H1 (cell line): ENCODE data around the gene TCERG1L. TPM values are rescaled to one million over a fixed set of nuclear protein-coding genes. Genes with fewer than 3 reads are reported as not detected.

Experiments
- CHD2 ChIP-seq: IDR thresholded peaks from 2 replicates; pipeline ENCODE4 v1.6.1; 2012; ENCODE audit warnings: low read length, improper control_type of control experiment
- MAFK ChIP-seq: IDR thresholded peaks from 2 replicates; pipeline ENCODE4 v1.6.1; 2012; ENCODE audit warnings: low read depth, mild to moderate bottlenecking, improper control_type of control experiment, low read length
- RAD21 ChIP-seq, 2 experiments: IDR thresholded peaks in 1 of 2; conservative IDR thresholded peaks in 1 of 2; 2 replicates each; pipeline ENCODE4 v1.6.1; 2011; ENCODE audit warnings: low read depth in 2 of 2, low read length in 2 of 2, improper control_type of control experiment in 1 of 2, inconsistent platforms in 1 of 2, mild to moderate bottlenecking in 1 of 2, moderate library complexity in 1 of 2
- SAP30 ChIP-seq: fragments of 300-600 bp; sonication (generic); IDR thresholded peaks from 2 replicates; pipeline ENCODE4 v1.7.1; 2012; ENCODE audit warnings: low read length, moderate library complexity, mild to moderate bottlenecking, inconsistent platforms; ENCODE audit not compliant: insufficient read depth, insufficient replicate concordance
- SP2 ChIP-seq: IDR thresholded peaks from 2 replicates; pipeline ENCODE4 v1.6.1; 2012; ENCODE audit warnings: mild to moderate bottlenecking, low read length, inconsistent platforms
- SP4 ChIP-seq: IDR thresholded peaks from 2 replicates; pipeline ENCODE4 v1.6.1; 2012; ENCODE audit warnings: low read length, inconsistent platforms
- YY1 ChIP-seq: IDR thresholded peaks from 2 replicates; pipeline ENCODE4 v1.6.1; 2011; ENCODE audit warnings: low read depth, mild to moderate bottlenecking, low read length
- polyA plus RNA-seq, 7 experiments: library from polyadenylated mRNA; depleted of rRNA in 3 of 7; stranded (reverse) in 5 of 7; unstranded in 2 of 7; fragments of >200 nt in 5 of 7; fragments of 200-250 nt in 2 of 7; gene quantifications; 1 replicate in 5 of 7; 2 replicates in 1 of 7; 4 replicates in 1 of 7; pipeline versions ENCODE4 v1.2.1 to v1.2.3, GENCODE V29; 2011 to 2013; ENCODE audit warnings: missing spikeins in 2 of 7, mixed read lengths in 2 of 7
- total RNA-seq: library from RNA; stranded (reverse); fragmentation: NEBNext Ultra II Directional; extraction: Animal tissue kit (Norgen Biotek cat#: 25700); gene quantifications from 2 replicates; pipeline ENCODE4 v1.2.1, GENCODE V29; 2021
- TF ChIP-seq, protein P1 (sequence below): fragments of 300-600 bp; sonication (generic); IDR thresholded peaks from 2 replicates; pipeline ENCODE4 v1.7.1; 2012; ENCODE audit warnings: low read length, moderate library complexity, mild to moderate bottlenecking, inconsistent platforms; ENCODE audit not compliant: insufficient replicate concordance

TCERG1L gene
- total and polyA plus RNA-seq, 2 of the 8 experiments (the other 6 are each of a cell fraction or from before 2014, with no cell fraction given), result 3.9 to 6.9 TPM

GRCh38 chr10:131275691-131276090 is 35.8 kb downstream of the TCERG1L start (continued):
- TF ChIP-seq, protein P1, sequence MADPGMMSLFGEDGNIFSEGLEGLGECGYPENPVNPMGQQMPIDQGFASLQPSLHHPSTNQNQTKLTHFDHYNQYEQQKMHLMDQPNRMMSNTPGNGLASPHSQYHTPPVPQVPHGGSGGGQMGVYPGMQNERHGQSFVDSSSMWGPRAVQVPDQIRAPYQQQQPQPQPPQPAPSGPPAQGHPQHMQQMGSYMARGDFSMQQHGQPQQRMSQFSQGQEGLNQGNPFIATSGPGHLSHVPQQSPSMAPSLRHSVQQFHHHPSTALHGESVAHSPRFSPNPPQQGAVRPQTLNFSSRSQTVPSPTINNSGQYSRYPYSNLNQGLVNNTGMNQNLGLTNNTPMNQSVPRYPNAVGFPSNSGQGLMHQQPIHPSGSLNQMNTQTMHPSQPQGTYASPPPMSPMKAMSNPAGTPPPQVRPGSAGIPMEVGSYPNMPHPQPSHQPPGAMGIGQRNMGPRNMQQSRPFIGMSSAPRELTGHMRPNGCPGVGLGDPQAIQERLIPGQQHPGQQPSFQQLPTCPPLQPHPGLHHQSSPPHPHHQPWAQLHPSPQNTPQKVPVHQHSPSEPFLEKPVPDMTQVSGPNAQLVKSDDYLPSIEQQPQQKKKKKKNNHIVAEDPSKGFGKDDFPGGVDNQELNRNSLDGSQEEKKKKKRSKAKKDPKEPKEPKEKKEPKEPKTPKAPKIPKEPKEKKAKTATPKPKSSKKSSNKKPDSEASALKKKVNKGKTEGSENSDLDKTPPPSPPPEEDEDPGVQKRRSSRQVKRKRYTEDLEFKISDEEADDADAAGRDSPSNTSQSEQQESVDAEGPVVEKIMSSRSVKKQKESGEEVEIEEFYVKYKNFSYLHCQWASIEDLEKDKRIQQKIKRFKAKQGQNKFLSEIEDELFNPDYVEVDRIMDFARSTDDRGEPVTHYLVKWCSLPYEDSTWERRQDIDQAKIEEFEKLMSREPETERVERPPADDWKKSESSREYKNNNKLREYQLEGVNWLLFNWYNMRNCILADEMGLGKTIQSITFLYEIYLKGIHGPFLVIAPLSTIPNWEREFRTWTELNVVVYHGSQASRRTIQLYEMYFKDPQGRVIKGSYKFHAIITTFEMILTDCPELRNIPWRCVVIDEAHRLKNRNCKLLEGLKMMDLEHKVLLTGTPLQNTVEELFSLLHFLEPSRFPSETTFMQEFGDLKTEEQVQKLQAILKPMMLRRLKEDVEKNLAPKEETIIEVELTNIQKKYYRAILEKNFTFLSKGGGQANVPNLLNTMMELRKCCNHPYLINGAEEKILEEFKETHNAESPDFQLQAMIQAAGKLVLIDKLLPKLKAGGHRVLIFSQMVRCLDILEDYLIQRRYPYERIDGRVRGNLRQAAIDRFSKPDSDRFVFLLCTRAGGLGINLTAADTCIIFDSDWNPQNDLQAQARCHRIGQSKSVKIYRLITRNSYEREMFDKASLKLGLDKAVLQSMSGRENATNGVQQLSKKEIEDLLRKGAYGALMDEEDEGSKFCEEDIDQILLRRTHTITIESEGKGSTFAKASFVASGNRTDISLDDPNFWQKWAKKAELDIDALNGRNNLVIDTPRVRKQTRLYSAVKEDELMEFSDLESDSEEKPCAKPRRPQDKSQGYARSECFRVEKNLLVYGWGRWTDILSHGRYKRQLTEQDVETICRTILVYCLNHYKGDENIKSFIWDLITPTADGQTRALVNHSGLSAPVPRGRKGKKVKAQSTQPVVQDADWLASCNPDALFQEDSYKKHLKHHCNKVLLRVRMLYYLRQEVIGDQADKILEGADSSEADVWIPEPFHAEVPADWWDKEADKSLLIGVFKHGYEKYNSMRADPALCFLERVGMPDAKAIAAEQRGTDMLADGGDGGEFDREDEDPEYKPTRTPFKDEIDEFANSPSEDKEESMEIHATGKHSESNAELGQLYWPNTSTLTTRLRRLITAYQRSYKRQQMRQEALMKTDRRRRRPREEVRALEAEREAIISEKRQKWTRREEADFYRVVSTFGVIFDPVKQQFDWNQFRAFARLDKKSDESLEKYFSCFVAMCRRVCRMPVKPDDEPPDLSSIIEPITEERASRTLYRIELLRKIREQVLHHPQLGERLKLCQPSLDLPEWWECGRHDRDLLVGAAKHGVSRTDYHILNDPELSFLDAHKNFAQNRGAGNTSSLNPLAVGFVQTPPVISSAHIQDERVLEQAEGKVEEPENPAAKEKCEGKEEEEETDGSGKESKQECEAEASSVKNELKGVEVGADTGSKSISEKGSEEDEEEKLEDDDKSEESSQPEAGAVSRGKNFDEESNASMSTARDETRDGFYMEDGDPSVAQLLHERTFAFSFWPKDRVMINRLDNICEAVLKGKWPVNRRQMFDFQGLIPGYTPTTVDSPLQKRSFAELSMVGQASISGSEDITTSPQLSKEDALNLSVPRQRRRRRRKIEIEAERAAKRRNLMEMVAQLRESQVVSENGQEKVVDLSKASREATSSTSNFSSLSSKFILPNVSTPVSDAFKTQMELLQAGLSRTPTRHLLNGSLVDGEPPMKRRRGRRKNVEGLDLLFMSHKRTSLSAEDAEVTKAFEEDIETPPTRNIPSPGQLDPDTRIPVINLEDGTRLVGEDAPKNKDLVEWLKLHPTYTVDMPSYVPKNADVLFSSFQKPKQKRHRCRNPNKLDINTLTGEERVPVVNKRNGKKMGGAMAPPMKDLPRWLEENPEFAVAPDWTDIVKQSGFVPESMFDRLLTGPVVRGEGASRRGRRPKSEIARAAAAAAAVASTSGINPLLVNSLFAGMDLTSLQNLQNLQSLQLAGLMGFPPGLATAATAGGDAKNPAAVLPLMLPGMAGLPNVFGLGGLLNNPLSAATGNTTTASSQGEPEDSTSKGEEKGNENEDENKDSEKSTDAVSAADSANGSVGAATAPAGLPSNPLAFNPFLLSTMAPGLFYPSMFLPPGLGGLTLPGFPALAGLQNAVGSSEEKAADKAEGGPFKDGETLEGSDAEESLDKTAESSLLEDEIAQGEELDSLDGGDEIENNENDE, result no peak
- no peak for TF ChIP-seq SAP30
- no peak for TF ChIP-seq RAD21 (IDR thresholded peaks at IDR 0.05 in 1 of 2, conservative IDR thresholded peaks at IDR 0.05 in 1 of 2; ENCODE audit: low read depth in 2 of 2, low read length in 2 of 2)
- TF ChIP-seq SP4, result no peak
- TF ChIP-seq SP2, result no peak
- TF ChIP-seq MAFK, result no peak
- no peak for TF ChIP-seq YY1
- no peak for TF ChIP-seq CHD2
